ENCODE measurements around the gene RBP2. TPM values are rescaled to one million over a fixed set of nuclear protein-coding genes. Genes with fewer than 3 reads are reported as not detected.

Gene RBP2
- total RNA-seq, 3 donors from 2014 or later, result not detected

GRCh38 chr3:139441656-139442055 lies 34.7 kb downstream of the RBP2 start:
- DNase-seq, result no peak
- no peak for ATAC-seq
- H3K36me3 Mint-ChIP-seq (ENCODE audit: insufficient read depth), result peaks cover 1% of the 10 kb centered on the region
- H3K4me3 Mint-ChIP-seq, result no peak overlapping the region
- no peaks in the 10 kb centered on the region for H3K4me1 Mint-ChIP-seq (ENCODE audit: low read depth)
- H3K9me3 Mint-ChIP-seq, result no peaks in the 10 kb centered on the region
- H3K27me3 Mint-ChIP-seq (ENCODE audit: low read depth), result no peaks in the 10 kb centered on the region

GRCh38 chr3:139440639-139441556 lies 35.4 kb downstream of the RBP2 start:
- Mint-ChIP-seq H3K9me3 (no peaks in the 10 kb centered on the region), H3K36me3 (ENCODE audit: insufficient read depth) (peaks cover 1% of the 10 kb centered on the region), H3K4me3 (no peak overlapping the region), H3K4me1 (ENCODE audit: low read depth) (no peaks in the 10 kb centered on the region), H3K27me3 (ENCODE audit: low read depth) (no peaks in the 10 kb centered on the region)
- DNase-seq (no peak), ATAC-seq (no peak)

- Mint-ChIP-seq H3K36me3 (ENCODE audit: insufficient read depth) (peaks cover 1% of the 10 kb centered on the region), H3K9me3 (no peaks in the 10 kb centered on the region), H3K4me3 (no peak overlapping the region), H3K4me1 (ENCODE audit: low read depth) (no peaks in the 10 kb centered on the region), H3K27me3 (ENCODE audit: low read depth) (no peaks in the 10 kb centered on the region)
- ATAC-seq (no peak), DNase-seq (no peak)
These were observed 37.0 kb downstream of the RBP2 start for GRCh38 chr3:139439278-139439677.

GRCh38 chr3:139434764-139435307 lies 41.5 kb downstream of the RBP2 start:
- Mint-ChIP-seq H3K36me3 (ENCODE audit: insufficient read depth) (peaks cover 6% of the 10 kb centered on the region), H3K9me3 (no peaks in the 10 kb centered on the region), H3K4me3 (no peak overlapping the region), H3K27me3 (ENCODE audit: low read depth) (no peaks in the 10 kb centered on the region), H3K4me1 (ENCODE audit: low read depth) (no peaks in the 10 kb centered on the region)
- DNase-seq (no peak), ATAC-seq (no peak)

GRCh38 chr3:139434228-139434627 lies 42.1 kb downstream of the RBP2 start:
- no peak for ATAC-seq
- Mint-ChIP-seq H3K4me3 (no peak overlapping the region), H3K9me3 (no peaks in the 10 kb centered on the region), H3K36me3 (ENCODE audit: insufficient read depth) (peaks cover 6% of the 10 kb centered on the region), H3K27me3 (ENCODE audit: low read depth) (no peaks in the 10 kb centered on the region), H3K4me1 (ENCODE audit: low read depth) (no peaks in the 10 kb centered on the region)
- no peak for DNase-seq

- H3K4me1 Mint-ChIP-seq (ENCODE audit: low read depth), result no peaks in the 10 kb centered on the region
- no peaks in the 10 kb centered on the region for H3K27me3 Mint-ChIP-seq (ENCODE audit: low read depth)
- no peak overlapping the region for H3K4me3 Mint-ChIP-seq
- H3K9me3 Mint-ChIP-seq, result no peaks in the 10 kb centered on the region
- ATAC-seq (no peak), DNase-seq (no peak)
- peaks cover 6% of the 10 kb centered on the region for H3K36me3 Mint-ChIP-seq (ENCODE audit: insufficient read depth)
These were observed 43.2 kb downstream of the RBP2 start for GRCh38 chr3:139433089-139433488.

- DNase-seq (no peak), ATAC-seq (no peak)
- Mint-ChIP-seq H3K27me3 (ENCODE audit: low read depth) (no peaks in the 10 kb centered on the region), H3K36me3 (ENCODE audit: insufficient read depth) (peaks cover 6% of the 10 kb centered on the region), H3K4me3 (no peak overlapping the region), H3K4me1 (ENCODE audit: low read depth) (peaks cover 3% of the 10 kb centered on the region), H3K9me3 (no peaks in the 10 kb centered on the region)
These were observed 45.8 kb downstream of the RBP2 start for GRCh38 chr3:139430493-139430892.

GRCh38 chr3:139427283-139428060 lies 48.8 kb downstream of the RBP2 start:
- peaks cover 3% of the 10 kb centered on the region for H3K4me1 Mint-ChIP-seq (ENCODE audit: low read depth)
- DNase-seq, result no peak
- no peaks in the 10 kb centered on the region for H3K9me3 Mint-ChIP-seq
- H3K4me3 Mint-ChIP-seq, result no peak overlapping the region
- ATAC-seq, result peak in 1 of 2 donors; percentile 48
- H3K27me3 Mint-ChIP-seq (ENCODE audit: low read depth), result no peaks in the 10 kb centered on the region
- peaks cover 22% of the 10 kb centered on the region for H3K36me3 Mint-ChIP-seq (ENCODE audit: insufficient read depth)

- H3K36me3 Mint-ChIP-seq (ENCODE audit: insufficient read depth), result peaks cover 16% of the 10 kb centered on the region
- peaks cover 3% of the 10 kb centered on the region for H3K4me1 Mint-ChIP-seq (ENCODE audit: low read depth)
- H3K27me3 Mint-ChIP-seq (ENCODE audit: low read depth), result no peaks in the 10 kb centered on the region
- no peak overlapping the region for H3K4me3 Mint-ChIP-seq
- ATAC-seq (no peak), DNase-seq (no peak)
- H3K9me3 Mint-ChIP-seq, result no peaks in the 10 kb centered on the region
These were observed 50.4 kb downstream of the RBP2 start for GRCh38 chr3:139425745-139426400.

- no peak for ATAC-seq
- DNase-seq, result no peak
- Mint-ChIP-seq H3K9me3 (no peaks in the 10 kb centered on the region), H3K27me3 (ENCODE audit: low read depth) (no peaks in the 10 kb centered on the region), H3K36me3 (ENCODE audit: insufficient read depth) (peaks cover 19% of the 10 kb centered on the region), H3K4me1 (ENCODE audit: low read depth) (peaks cover 3% of the 10 kb centered on the region), H3K4me3 (no peak overlapping the region)
These were observed 53.1 kb downstream of the RBP2 start for GRCh38 chr3:139423232-139423631.

- no peak for ATAC-seq
- H3K9me3 Mint-ChIP-seq, result peaks cover 13% of the 10 kb centered on the region
- DNase-seq, result no peak
- no peaks in the 10 kb centered on the region for H3K27me3 Mint-ChIP-seq (ENCODE audit: low read depth)
- H3K36me3 Mint-ChIP-seq (ENCODE audit: insufficient read depth), result peaks cover 23% of the 10 kb centered on the region
- H3K4me3 Mint-ChIP-seq, result no peak overlapping the region
- no peaks in the 10 kb centered on the region for H3K4me1 Mint-ChIP-seq (ENCODE audit: low read depth)
These were observed 54.9 kb downstream of the RBP2 start for GRCh38 chr3:139421460-139421859.

- no peak for ATAC-seq
- Mint-ChIP-seq H3K27me3 (ENCODE audit: low read depth) (no peaks in the 10 kb centered on the region), H3K4me3 (no peak overlapping the region), H3K9me3 (peaks cover 17% of the 10 kb centered on the region), H3K36me3 (ENCODE audit: insufficient read depth) (peaks cover 24% of the 10 kb centered on the region), H3K4me1 (ENCODE audit: low read depth) (no peaks in the 10 kb centered on the region)
- no peak for DNase-seq
These were observed 55.3 kb downstream of the RBP2 start for GRCh38 chr3:139421040-139421439.

GRCh38 chr3:139418144-139418543 lies 58.2 kb downstream of the RBP2 start:
- no peak for ATAC-seq
- H3K9me3 Mint-ChIP-seq, result peaks cover 40% of the 10 kb centered on the region
- DNase-seq, result no peak
- H3K4me1 Mint-ChIP-seq (ENCODE audit: low read depth), result no peaks in the 10 kb centered on the region
- peaks cover 15% of the 10 kb centered on the region for H3K36me3 Mint-ChIP-seq (ENCODE audit: insufficient read depth)
- no peak overlapping the region for H3K4me3 Mint-ChIP-seq
- no peaks in the 10 kb centered on the region for H3K27me3 Mint-ChIP-seq (ENCODE audit: low read depth)

GRCh38 chr3:139416275-139416674 lies 60.0 kb downstream of the RBP2 start:
- Mint-ChIP-seq H3K36me3 (ENCODE audit: insufficient read depth) (peaks cover 12% of the 10 kb centered on the region), H3K4me1 (ENCODE audit: low read depth) (no peaks in the 10 kb centered on the region), H3K27me3 (ENCODE audit: low read depth) (no peaks in the 10 kb centered on the region), H3K4me3 (no peak overlapping the region), H3K9me3 (peaks cover 56% of the 10 kb centered on the region)
- DNase-seq (no peak), ATAC-seq (no peak)
